IMR-90 (cell line): ENCODE data around the gene AUTS2. TPM values are rescaled to one million over a fixed set of nuclear protein-coding genes. Genes with fewer than 3 reads are reported as not detected.

Source experiments
- ATAC-seq: fragments of 200-7000 bp; cut with Tn5 transposase; 2 replicates; pipeline ENCODE4 v1.9.1; 2020; ENCODE audit warnings: low read depth, mild to moderate bottlenecking, moderate library complexity
- BruUV-seq: library from RNA; stranded (reverse); fragments of 400-500 nt; replicated peaks from 2 replicates; lab custom pipeline; 2021; lab: Mats Ljungman, UMichigan
- CTCF ChIA-PET: fragments of 300-600 bp; formaldehyde crosslinking; extraction: SDS; loops from one replicate; lab custom pipeline; 2021; ENCODE audit warnings: antibody characterized with exemption; lab: Yijun Ruan, JAX
- POLR2A ChIA-PET: fragments of 300-600 bp; sonication (Branson Sonifier 250); formaldehyde crosslinking; loops from one replicate; lab custom pipeline; 2022; ENCODE audit warnings: antibody characterized with exemption; ENCODE audit not compliant: unreplicated experiment; lab: Charles Lee
- DNase-seq: peaks from one replicate; pipeline ENCODE4 v3.0.0; 2013
- H2AFZ ChIP-seq: replicated peaks from 2 replicates; pipeline ENCODE3; 2013; ENCODE audit warnings: low read length, mild to moderate bottlenecking; ENCODE audit not compliant: poor library complexity
- H2AK5ac ChIP-seq: 2 replicates; pipeline ENCODE4 v1.6.1; 2013; ENCODE audit warnings: low read depth, low read length, inconsistent platforms
- H2AK9ac ChIP-seq: replicated peaks from 2 replicates; pipeline ENCODE3; 2013; ENCODE audit warnings: mild to moderate bottlenecking, low read depth, low read length, moderate library complexity; ENCODE audit not compliant: poor library complexity
- H2BK120ac ChIP-seq: 2 replicates; pipeline ENCODE4 v1.6.1; 2013; ENCODE audit warnings: low read depth, low read length, inconsistent platforms
- H2BK15ac ChIP-seq: 3 replicates; pipeline ENCODE4 v1.6.1; 2013; ENCODE audit warnings: low read depth, low read length, inconsistent platforms
- H2BK20ac ChIP-seq: 2 replicates; pipeline ENCODE4 v1.6.1; 2013; ENCODE audit warnings: low read depth, mild to moderate bottlenecking, inconsistent platforms, low read length, moderate library complexity
- H2BK5ac ChIP-seq: 2 replicates; pipeline ENCODE4 v1.6.1; 2013; ENCODE audit warnings: mild to moderate bottlenecking, low read depth, low read length, inconsistent platforms; ENCODE audit not compliant: poor library complexity, severe bottlenecking
- H3K14ac ChIP-seq: replicated peaks from 2 replicates; pipeline ENCODE4 v1.6.1; 2013; ENCODE audit warnings: low read depth, low read length, inconsistent platforms
- H3K18ac ChIP-seq: 2 replicates; pipeline ENCODE4 v1.6.1; 2013; ENCODE audit warnings: low read depth, low read length, control low read depth
- H3K23ac ChIP-seq: 2 replicates; pipeline ENCODE4 v1.6.1; 2013; ENCODE audit warnings: low read depth, low read length, inconsistent platforms
- H3K27ac ChIP-seq: 2 replicates; pipeline ENCODE4 v1.5.1; 2013; ENCODE audit warnings: mild to moderate bottlenecking, control low read depth, low read length; ENCODE audit not compliant: insufficient read depth
- H3K27me3 ChIP-seq: 2 replicates; pipeline ENCODE4 v1.6.1; 2013; ENCODE audit warnings: low read length; ENCODE audit not compliant: control insufficient read depth, insufficient read depth
- H3K36me3 ChIP-seq: 2 replicates; pipeline ENCODE4 v1.6.1; 2013; ENCODE audit warnings: low read length, mixed read lengths; ENCODE audit not compliant: control insufficient read depth, insufficient read depth
- H3K4ac ChIP-seq: 2 replicates; pipeline ENCODE4 v1.6.1; 2013; ENCODE audit warnings: low read depth, low read length, inconsistent platforms
- H3K4me1 ChIP-seq: 2 replicates; pipeline ENCODE4 v1.6.1; 2013; ENCODE audit warnings: low read length, mixed read lengths; ENCODE audit not compliant: control insufficient read depth, insufficient read depth
- H3K4me2 ChIP-seq: 2 replicates; pipeline ENCODE4 v1.6.1; 2013; ENCODE audit warnings: low read depth, mild to moderate bottlenecking, control low read depth, low read length, moderate library complexity
- H3K4me3 ChIP-seq: 2 replicates; pipeline ENCODE4 v1.5.1; 2013; ENCODE audit warnings: low read depth, mild to moderate bottlenecking, control low read depth, low read length, moderate library complexity; ENCODE audit not compliant: insufficient read depth
- H3K56ac ChIP-seq: 2 replicates; pipeline ENCODE4 v1.6.1; 2013; ENCODE audit warnings: low read length, inconsistent platforms; ENCODE audit not compliant: insufficient read depth; ENCODE audit errors: extremely low read depth
- H3K79me1 ChIP-seq, 2 experiments: 2 replicates each; pipeline ENCODE4 v1.6.1; 2013; ENCODE audit warnings: low read length in 2 of 2, inconsistent platforms in 1 of 2, low read depth in 1 of 2
- H3K9ac ChIP-seq: 2 replicates; pipeline ENCODE4 v1.6.1; 2013; ENCODE audit warnings: low read depth, low read length, control low read depth
- H3K9me1 ChIP-seq: 2 replicates; pipeline ENCODE4 v1.6.1; 2013; ENCODE audit warnings: low read length, inconsistent platforms; ENCODE audit not compliant: insufficient read depth
- H3K9me3 ChIP-seq: 2 replicates; pipeline ENCODE4 v1.6.1; 2013; ENCODE audit warnings: low read length; ENCODE audit not compliant: control insufficient read depth, insufficient read depth
- H4K20me1 ChIP-seq: 2 replicates; pipeline ENCODE4 v1.6.1; 2013; ENCODE audit warnings: low read length, inconsistent platforms; ENCODE audit not compliant: insufficient read depth
- H4K5ac ChIP-seq: 2 replicates; pipeline ENCODE4 v1.6.1; 2013; ENCODE audit warnings: mild to moderate bottlenecking, low read depth, low read length, control low read depth
- H4K8ac ChIP-seq, 2 experiments: 2 replicates each; pipeline ENCODE4 v1.6.1; 2013; ENCODE audit warnings: low read depth in 2 of 2, low read length in 2 of 2, control low read depth in 1 of 2, inconsistent platforms in 1 of 2
- H4K91ac ChIP-seq: 2 replicates; pipeline ENCODE4 v1.6.1; 2013; ENCODE audit warnings: low read depth, low read length, inconsistent platforms; ENCODE audit not compliant: insufficient read depth
- BHLHE40 ChIP-seq: fragments of 150-350 bp; IDR thresholded peaks from 2 replicates; pipeline ENCODE4 v1.6.1; 2016; ENCODE audit warnings: mild to moderate bottlenecking, low read depth, low read length
- CEBPB ChIP-seq: IDR thresholded peaks from 2 replicates; pipeline ENCODE4 v1.6.1; 2012; ENCODE audit warnings: low read depth, low read length, improper control_type of control experiment
- CHD1 ChIP-seq: IDR thresholded peaks from 2 replicates; pipeline ENCODE4 v1.6.1; 2012; ENCODE audit warnings: low read depth, low read length, improper control_type of control experiment
- MAFK ChIP-seq: IDR thresholded peaks from 2 replicates; pipeline ENCODE4 v1.6.1; 2012; ENCODE audit warnings: low read depth, low read length, improper control_type of control experiment
- MAZ ChIP-seq: IDR thresholded peaks from 2 replicates; pipeline ENCODE4 v1.6.1; 2012; ENCODE audit warnings: low read depth, mild to moderate bottlenecking, low read length, improper control_type of control experiment, moderate library complexity, borderline replicate concordance
- NFE2L2 ChIP-seq: fragments of 150-350 bp; IDR thresholded peaks from 2 replicates; pipeline ENCODE4 v1.6.1; 2016; ENCODE audit warnings: low read depth, mild to moderate bottlenecking, low read length
- RCOR1 ChIP-seq: IDR thresholded peaks from 2 replicates; pipeline ENCODE4 v1.6.1; 2012; ENCODE audit warnings: mild to moderate bottlenecking, low read length, improper control_type of control experiment; ENCODE audit not compliant: insufficient replicate concordance
- USF2 ChIP-seq: fragments of 150-350 bp; IDR thresholded peaks from 2 replicates; pipeline ENCODE4 v1.6.1; 2017; ENCODE audit warnings: mild to moderate bottlenecking, antibody characterized with exemption, low read length, low read depth
- WGBS, 2 experiments: methylation state at CpG; one replicate each; pipeline versions ENCODE4 v1.1.5 to v1.1.7; 2013; ENCODE audit warnings: missing lambda C conversion rate in 2 of 2; ENCODE audit not compliant: insufficient read length in 1 of 2; ENCODE audit errors: extremely low coverage in 2 of 2; 5-methylcytosine and 5-hydroxymethylcytosine counted together
- dilution Hi-C: fragments of 300-500 bp; cut with HindIII; formaldehyde crosslinking; loops from one replicate; pipeline ENCODE4 v1.14.3; 2018; ENCODE audit warnings: low sequenced_read_pairs; ENCODE audit not compliant: unreplicated experiment
- in situ Hi-C: fragments of 300-500 bp; cut with MboI; formaldehyde crosslinking; loops from 3 replicates; pipeline ENCODE4 v1.14.3; 2019; ENCODE audit warnings: low sequenced_read_pairs, inconsistent platforms, mixed read lengths
- intact Hi-C: fragments of 100-400 bp; cut with micrococcal nuclease; formaldehyde crosslinking; loops from 2 replicates; pipeline ENCODE4 v1.10.0; 2022
- polyA plus RNA-seq, 3 experiments: library from polyadenylated mRNA; depleted of rRNA; stranded (reverse); fragments of >200 nt; gene quantifications; 2 replicates each; pipeline ENCODE4 v1.2.3, GENCODE V29; 2012; ENCODE audit warnings: low replicate concordance in 1 of 3
- total RNA-seq: library from RNA; depleted of rRNA; stranded (reverse); fragments of >200 nt; gene quantifications from 2 replicates; pipeline ENCODE4 v1.2.3, GENCODE V29; 2012
- TF ChIP-seq, protein P1 (sequence below): conservative IDR thresholded peaks from 2 replicates; pipeline ENCODE4 v1.5.1; 2012; ENCODE audit warnings: mild to moderate bottlenecking, low read depth, low read length, improper control_type of control experiment

Gene AUTS2
- total and polyA plus RNA-seq, 2 of the 4 experiments (the other 2 are of a cell fraction), result 0.90 to 3.0 TPM

DNA sequence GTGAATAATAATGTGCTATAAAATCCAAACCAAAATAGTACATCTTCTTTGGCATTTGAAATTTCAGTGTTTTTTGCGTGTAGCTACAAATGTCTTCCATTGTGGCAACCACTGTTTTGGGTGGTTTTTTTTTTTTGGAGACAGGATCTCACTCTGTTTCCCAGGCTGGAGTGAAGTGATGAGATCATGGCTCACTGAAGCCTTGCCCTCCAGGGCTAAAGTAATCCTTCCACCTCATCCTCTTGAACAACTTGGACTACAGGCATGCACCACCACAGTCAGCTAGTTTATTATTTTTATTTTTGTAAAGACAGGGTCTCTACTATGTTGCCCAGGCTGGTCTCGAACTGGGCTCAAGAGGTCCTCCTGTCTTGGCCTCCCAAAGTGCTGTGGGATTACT lies 455.1 kb downstream of the AUTS2 start:
- H3K14ac ChIP-seq, result no peak overlapping the region
- WGBS, 2 experiments, result no CpG with 5 or more reads among the region's 2 CpGs
- H2BK15ac ChIP-seq, result no peak overlapping the region
- BruUV-seq, result no TSS peak
- no peak overlapping the region for H3K56ac ChIP-seq
- no peak for TF ChIP-seq USF2
- no peak for TF ChIP-seq CEBPB
- TF ChIP-seq MAFK, result no peak
- no peak for TF ChIP-seq RCOR1
- no peak for TF ChIP-seq BHLHE40
- no peak for TF ChIP-seq MAZ
- no peak for TF ChIP-seq NFE2L2
- TF ChIP-seq CHD1, result no peak
- TF ChIP-seq, protein P1, sequence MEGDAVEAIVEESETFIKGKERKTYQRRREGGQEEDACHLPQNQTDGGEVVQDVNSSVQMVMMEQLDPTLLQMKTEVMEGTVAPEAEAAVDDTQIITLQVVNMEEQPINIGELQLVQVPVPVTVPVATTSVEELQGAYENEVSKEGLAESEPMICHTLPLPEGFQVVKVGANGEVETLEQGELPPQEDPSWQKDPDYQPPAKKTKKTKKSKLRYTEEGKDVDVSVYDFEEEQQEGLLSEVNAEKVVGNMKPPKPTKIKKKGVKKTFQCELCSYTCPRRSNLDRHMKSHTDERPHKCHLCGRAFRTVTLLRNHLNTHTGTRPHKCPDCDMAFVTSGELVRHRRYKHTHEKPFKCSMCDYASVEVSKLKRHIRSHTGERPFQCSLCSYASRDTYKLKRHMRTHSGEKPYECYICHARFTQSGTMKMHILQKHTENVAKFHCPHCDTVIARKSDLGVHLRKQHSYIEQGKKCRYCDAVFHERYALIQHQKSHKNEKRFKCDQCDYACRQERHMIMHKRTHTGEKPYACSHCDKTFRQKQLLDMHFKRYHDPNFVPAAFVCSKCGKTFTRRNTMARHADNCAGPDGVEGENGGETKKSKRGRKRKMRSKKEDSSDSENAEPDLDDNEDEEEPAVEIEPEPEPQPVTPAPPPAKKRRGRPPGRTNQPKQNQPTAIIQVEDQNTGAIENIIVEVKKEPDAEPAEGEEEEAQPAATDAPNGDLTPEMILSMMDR, result no peak
- ATAC-seq (no peak), DNase-seq (no peak)
- H3K23ac ChIP-seq, result no peak overlapping the region
- no peak overlapping the region for H4K8ac ChIP-seq
- ChIA-PET POLR2A (no interaction called here), CTCF (no interaction called here)
- no peak overlapping the region for H2BK5ac ChIP-seq
- no peaks in the 10 kb centered on the region for H3K36me3 ChIP-seq
- H2BK120ac ChIP-seq, result no peak overlapping the region
- no peak overlapping the region for H2AK5ac ChIP-seq
- in situ Hi-C loops (no loop called here), dilution Hi-C loops (no loop called here), intact Hi-C loops (no loop called here)
- H3K79me1 ChIP-seq, result no peaks in the 10 kb centered on the region
- no peak overlapping the region for H3K27ac ChIP-seq
- no peak overlapping the region for H3K9ac ChIP-seq
- H3K27me3 ChIP-seq, result no peaks in the 10 kb centered on the region
- H2BK20ac ChIP-seq, result no peak overlapping the region
- H4K20me1 ChIP-seq, result no peaks in the 10 kb centered on the region
- no peak overlapping the region for H3K4me3 ChIP-seq
- H3K18ac ChIP-seq, result no peak overlapping the region
- no peak overlapping the region for H2AFZ ChIP-seq
- H3K4me1 ChIP-seq, result no peaks in the 10 kb centered on the region
- no peak overlapping the region for H3K4me2 ChIP-seq
- no peak overlapping the region for H2AK9ac ChIP-seq
- H4K5ac ChIP-seq, result no peak overlapping the region
- H3K4ac ChIP-seq, result no peak overlapping the region
- no peaks in the 10 kb centered on the region for H3K9me3 ChIP-seq
- no peaks in the 10 kb centered on the region for H3K9me1 ChIP-seq
- no peak overlapping the region for H4K91ac ChIP-seq
